HG03354 (cell line): Measurements from ENCODE around the gene ILF2.
"Not testable (repeated sequence)": the region's sequence is repeated elsewhere in the genome, so short reads cannot be mapped to it uniquely, and the experiment has no call there.

Experiments
- ATAC-seq: cut with Tn5 transposase; IDR thresholded peaks from one replicate; pipeline ENCODE4 v1.9.1; 2021; ENCODE audit warnings: mild to moderate bottlenecking; ENCODE audit not compliant: unreplicated experiment, poor library complexity, severe bottlenecking

The ILF2 gene

GRCh38 chr1:153682730-153683129 lies 11.9 kb upstream of the ILF2 start:
- ATAC-seq: no peak

GRCh38 chr1:153680120-153680403 lies 9.3 kb upstream of the ILF2 start:
- ATAC-seq: no peak

- peak; percentile 47 for ATAC-seq
Measured at GRCh38 chr1:153679337-153680119, 8.7 kb upstream of the ILF2 start.

GRCh38 chr1:153678519-153679336 lies 7.9 kb upstream of the ILF2 start, which contains the start of gene NPR1:
Gene NPR1 (plus strand): TSS chr1:153678688. CDS start chr1:153679109, 421 bp downstream.
- peak; percentile 18 for ATAC-seq

- no peak for ATAC-seq
Measured at GRCh38 chr1:153677718-153678518, 7.1 kb upstream of the ILF2 start.

GRCh38 chr1:153673511-153673910 lies 2.7 kb upstream of the ILF2 start:
- no peak for ATAC-seq

GRCh38 chr1:153671628-153672353 lies 998 bp upstream of the ILF2 start:
- peak; percentile 10 for ATAC-seq

- ATAC-seq: peak; percentile 1
Measured at GRCh38 chr1:153670257-153670858, 435 bp downstream of the ILF2 start.

GRCh38 chr1:153669606-153670005 lies 1.2 kb downstream of the ILF2 start:
- ATAC-seq: no peak

GRCh38 chr1:153668672-153669071 lies 2.1 kb downstream of the ILF2 start:
- not testable (repeated sequence) for ATAC-seq

GRCh38 chr1:153667439-153667838 lies 3.4 kb downstream of the ILF2 start:
- ATAC-seq: no peak

GRCh38 chr1:153663211-153663610 lies 7.6 kb downstream of the ILF2 start:
- no peak for ATAC-seq

- no peak for ATAC-seq
Measured at GRCh38 chr1:153662269-153662668, 8.5 kb downstream of the ILF2 start.

- no peak for ATAC-seq
Measured at GRCh38 chr1:153661111-153661708, 9.6 kb downstream of the ILF2 start.

- ATAC-seq: no peak
Measured at GRCh38 chr1:153659656-153660055, 11.1 kb downstream of the ILF2 start.

GRCh38 chr1:153659175-153659534 lies 11.6 kb downstream of the ILF2 start:
- no peak for ATAC-seq

GRCh38 chr1:153658400-153659174 lies 12.2 kb downstream of the ILF2 start, which contains the start of gene SNAPIN:
Gene SNAPIN (plus strand): TSS chr1:153658703. CDS start chr1:153658744, 41 bp downstream.
- peak; percentile 94 for ATAC-seq

- no peak for ATAC-seq
Measured at GRCh38 chr1:153655333-153655732, 15.5 kb downstream of the ILF2 start.
